ENCODE data around the gene ARHGAP15. TPM values are rescaled to one million over a fixed set of nuclear protein-coding genes. Genes with fewer than 3 reads are reported as not detected.

Gene ARHGAP15
- total RNA-seq, 2 donors from 2014 or later = 2.6 to 6.9 TPM

DNA sequence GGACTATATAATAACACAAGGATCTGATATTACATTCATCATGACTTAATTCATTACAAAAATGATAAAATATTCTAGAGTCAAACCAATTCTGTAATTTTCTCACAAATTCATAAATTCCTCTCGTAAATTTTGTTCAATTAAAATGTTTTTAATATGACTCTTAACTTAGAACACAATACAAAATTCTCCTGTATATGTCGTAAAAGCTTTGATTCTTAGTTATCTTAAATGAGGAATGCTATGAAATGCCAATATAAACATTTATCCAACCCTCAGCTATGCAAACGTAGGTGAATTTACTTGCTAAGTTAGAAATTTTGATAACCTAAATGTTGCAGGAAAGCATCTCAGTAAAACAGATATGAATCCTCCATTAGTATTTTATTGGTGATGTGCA is 28.9 kb downstream of the ARHGAP15 start:
- Histone ChIP-seq H3K9me3 (no peaks in the 10 kb centered on the region), H3K27me3 (no peaks in the 10 kb centered on the region), H3K27ac (no peak overlapping the region), H3K36me3 (no peaks in the 10 kb centered on the region), H3K4me3 (no peak overlapping the region), H3K4me1 (no peaks in the 10 kb centered on the region)
- no peak for TF ChIP-seq CTCF (IDR thresholded peaks at IDR 0.05)
- no peak for DNase-seq (ENCODE audit: low spot score)

DNA sequence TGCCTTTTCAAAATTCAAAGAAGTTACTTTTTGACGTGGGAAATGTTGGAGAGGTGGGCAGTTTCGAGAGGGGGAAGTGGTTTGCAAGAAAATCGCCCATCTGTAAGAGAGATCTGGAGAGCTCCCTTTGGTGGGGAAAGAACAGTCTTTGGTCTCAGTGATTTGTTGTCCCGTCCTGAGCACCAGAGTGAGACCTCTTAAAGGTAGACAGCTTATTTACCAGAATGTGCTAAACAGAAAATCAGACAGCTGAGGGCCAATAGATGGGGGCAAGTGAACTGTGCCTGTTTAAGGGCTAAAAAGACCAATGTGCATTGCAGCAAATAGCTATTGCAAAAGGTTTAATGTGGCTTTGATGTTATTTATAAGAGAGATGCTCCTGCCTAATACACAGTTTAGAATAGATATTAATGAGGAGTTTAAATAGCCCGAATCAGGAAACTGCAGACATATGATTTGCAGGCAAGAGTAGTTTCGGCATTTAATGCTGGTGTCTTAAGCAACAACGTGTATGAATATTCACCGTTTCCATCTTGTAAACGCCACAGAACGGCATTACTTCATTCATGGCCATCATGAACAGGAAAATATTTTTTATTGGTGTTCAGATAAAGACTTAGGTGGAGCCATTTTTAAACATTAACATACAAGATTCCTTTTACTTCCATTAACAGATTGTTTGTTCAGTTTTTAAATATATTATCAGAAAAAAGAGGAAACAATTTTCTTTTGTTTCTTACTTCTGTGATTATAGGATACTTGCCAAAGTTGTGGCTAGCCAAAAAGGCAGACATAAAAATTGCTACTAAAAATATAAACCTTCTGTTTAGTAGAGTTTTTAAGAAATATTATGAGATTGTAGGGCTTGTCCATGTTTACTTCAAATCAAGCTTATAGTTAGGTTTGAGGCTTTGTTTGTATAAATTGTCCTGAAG is 29.6 kb downstream of the ARHGAP15 start:
- DNase-seq (ENCODE audit: low spot score) = no peak
- Histone ChIP-seq H3K36me3 (no peaks in the 10 kb centered on the region), H3K27ac (no peak overlapping the region), H3K27me3 (no peaks in the 10 kb centered on the region), H3K4me1 (no peaks in the 10 kb centered on the region), H3K4me3 (no peak overlapping the region), H3K9me3 (no peaks in the 10 kb centered on the region)
- no peak for TF ChIP-seq CTCF (IDR thresholded peaks at IDR 0.05)

- H3K4me1 ChIP-seq = no peaks in the 10 kb centered on the region
- H3K4me3 ChIP-seq = no peak overlapping the region
- TF ChIP-seq CTCF (IDR thresholded peaks at IDR 0.05) = no peak
Observed at GRCh38 chr2:143159486-143159840, 30.2 kb downstream of the ARHGAP15 start.

DNA sequence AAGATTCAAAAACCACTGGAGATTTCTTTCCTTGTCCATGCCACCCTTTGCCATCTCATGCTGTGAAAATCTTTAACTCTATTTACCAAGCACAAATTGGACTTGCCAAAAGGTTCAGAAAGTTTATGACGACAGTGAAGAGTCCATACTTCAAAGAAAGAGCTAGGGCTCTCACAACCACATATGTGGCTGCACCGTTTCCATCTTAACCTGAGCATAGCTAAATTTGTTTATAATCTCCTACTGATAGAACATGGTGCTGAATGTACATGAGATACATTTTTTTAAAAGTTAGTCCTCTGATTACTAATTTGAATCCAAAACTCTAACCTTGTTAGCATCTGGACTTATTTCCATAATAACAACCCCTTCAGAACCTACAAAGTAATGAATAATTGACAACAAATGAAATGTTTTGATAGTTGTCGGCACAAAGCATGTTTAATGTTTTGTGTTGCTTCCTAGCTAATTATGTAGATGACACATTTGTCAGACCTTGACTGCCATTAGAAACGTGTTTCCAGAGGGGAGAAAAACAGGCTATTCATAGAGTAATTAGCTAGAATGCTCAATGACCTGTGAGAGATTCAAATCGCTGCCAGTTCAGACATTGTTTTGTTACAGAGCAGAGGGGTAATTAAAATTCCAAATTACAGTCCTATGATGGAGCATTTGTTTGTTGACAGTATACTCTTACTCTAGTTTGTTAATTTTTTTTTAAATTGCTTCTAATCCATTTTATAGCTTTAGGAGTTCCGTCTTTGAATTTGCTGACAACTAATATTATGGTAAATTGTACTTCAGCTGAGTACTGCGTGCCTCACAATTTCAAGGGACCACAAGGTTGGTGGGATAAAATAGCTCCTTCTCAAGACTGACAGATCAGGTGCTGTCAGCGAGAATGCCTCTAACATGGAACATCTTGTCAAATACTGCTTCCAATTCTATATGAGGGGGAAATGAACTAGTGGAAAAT is 31.8 kb downstream of the ARHGAP15 start:
- Histone ChIP-seq H3K36me3 (no peaks in the 10 kb centered on the region), H3K4me1 (no peaks in the 10 kb centered on the region), H3K4me3 (no peak overlapping the region), H3K27ac (no peak overlapping the region), H3K27me3 (no peaks in the 10 kb centered on the region), H3K9me3 (no peaks in the 10 kb centered on the region)
- no peak for TF ChIP-seq CTCF (IDR thresholded peaks at IDR 0.05)
- no peak for DNase-seq (ENCODE audit: low spot score)

More at GRCh38 chr2:143159486-143159840, 30.2 kb downstream of the ARHGAP15 start:
- H3K27me3 ChIP-seq = no peaks in the 10 kb centered on the region
- no peaks in the 10 kb centered on the region for H3K36me3 ChIP-seq
- DNase-seq (ENCODE audit: low spot score) = no peak
- H3K27ac ChIP-seq = no peak overlapping the region
- H3K9me3 ChIP-seq = no peaks in the 10 kb centered on the region

DNA sequence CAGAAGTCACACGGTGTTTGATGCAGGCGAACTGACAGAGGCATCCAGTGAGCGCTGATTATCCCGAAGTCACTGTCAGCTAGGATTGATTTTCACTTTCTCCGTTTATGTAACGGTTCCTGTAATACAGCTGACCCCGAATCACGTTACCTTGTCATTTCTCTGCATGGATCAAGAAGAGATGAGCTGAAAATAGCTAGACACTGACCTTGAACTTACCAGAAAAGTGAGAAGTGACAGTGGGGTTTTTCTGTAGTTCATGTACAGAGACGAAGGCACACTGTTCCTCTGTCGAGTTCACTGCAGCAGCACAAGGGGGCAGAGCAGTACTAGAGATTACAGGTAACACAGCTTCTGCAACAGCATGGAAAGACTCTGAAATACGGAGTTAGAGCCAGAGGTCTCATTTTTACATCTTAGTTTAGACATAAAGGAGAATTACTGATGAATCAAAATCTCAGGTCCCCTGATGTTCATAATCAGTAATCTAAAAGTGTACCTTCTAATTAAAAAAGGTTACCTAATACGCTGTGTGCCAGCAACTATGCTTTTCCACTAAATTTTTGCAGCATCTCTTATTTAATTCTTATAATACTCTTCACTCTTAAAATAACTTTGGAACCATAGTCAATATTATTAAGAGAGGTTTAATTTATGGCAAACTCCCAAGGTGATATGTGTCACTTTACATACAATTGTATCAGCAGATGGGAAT is 33.1 kb downstream of the ARHGAP15 start:
- H3K4me3 ChIP-seq = peak overlapping the region in 1 of 2 donors; percentile 1
- TF ChIP-seq CTCF (IDR thresholded peaks at IDR 0.05) = peak in 1 of 2 donors; percentile 65
- no peak for DNase-seq (ENCODE audit: low spot score)
- no peaks in the 10 kb centered on the region for H3K4me1 ChIP-seq
- no peaks in the 10 kb centered on the region for H3K27me3 ChIP-seq
- no peak overlapping the region for H3K27ac ChIP-seq
- H3K9me3 ChIP-seq = no peaks in the 10 kb centered on the region
- H3K36me3 ChIP-seq = no peaks in the 10 kb centered on the region

Measured in right atrium auricular region (tissue), 2 donors.